ENCODE measurements around the gene LGALS3. TPM values are rescaled to one million over a fixed set of nuclear protein-coding genes. Genes with fewer than 3 reads are reported as not detected.

The LGALS3 gene
- total RNA-seq, 1 donor from 2014 or later = 1.2 TPM

DNA sequence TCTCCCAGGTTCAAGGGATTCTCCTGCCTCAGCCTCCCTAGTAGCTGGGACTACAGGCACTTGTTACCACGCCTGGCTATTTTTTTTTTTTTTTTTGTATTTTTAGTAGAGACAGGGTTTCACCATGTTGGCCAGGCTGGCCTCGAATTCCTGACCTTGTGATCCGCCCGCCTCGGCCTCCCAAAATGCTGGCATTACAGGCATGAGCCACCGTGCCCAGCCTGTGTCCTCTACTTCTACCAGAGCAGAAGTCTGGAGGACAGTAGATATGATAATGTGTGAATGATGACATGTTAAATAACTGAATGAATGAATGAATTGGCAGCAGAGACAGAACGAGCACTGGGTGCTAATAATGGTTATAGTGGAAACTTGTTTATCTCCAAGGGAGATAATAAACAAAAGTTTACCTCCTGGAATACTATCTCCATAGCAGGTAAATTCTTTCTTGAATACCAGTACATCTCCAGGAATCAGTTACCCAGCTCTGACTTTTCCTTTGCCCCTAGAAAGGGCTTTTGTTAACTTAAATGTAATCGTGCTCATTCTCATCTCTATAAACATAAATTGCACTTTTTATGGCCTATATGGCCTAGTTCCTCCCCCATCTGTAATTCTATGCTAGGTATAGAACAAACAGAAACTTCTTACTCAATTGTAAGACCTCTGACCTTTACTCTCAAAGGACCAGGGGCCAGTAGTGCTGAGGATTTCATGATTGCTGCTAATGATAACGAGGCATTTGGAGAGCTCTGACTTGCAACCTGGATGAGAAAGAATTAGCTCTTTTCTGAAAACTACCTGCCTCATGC is 7.2 kb upstream of the LGALS3 start:
- H3K9me3 Mint-ChIP-seq = no peaks in the 10 kb centered on the region
- H3K4me1 Mint-ChIP-seq = peaks cover 14% of the 10 kb centered on the region
- H3K27me3 Mint-ChIP-seq (ENCODE audit: low read depth) = peaks cover 16% of the 10 kb centered on the region
- TF ChIP-seq, protein P1, sequence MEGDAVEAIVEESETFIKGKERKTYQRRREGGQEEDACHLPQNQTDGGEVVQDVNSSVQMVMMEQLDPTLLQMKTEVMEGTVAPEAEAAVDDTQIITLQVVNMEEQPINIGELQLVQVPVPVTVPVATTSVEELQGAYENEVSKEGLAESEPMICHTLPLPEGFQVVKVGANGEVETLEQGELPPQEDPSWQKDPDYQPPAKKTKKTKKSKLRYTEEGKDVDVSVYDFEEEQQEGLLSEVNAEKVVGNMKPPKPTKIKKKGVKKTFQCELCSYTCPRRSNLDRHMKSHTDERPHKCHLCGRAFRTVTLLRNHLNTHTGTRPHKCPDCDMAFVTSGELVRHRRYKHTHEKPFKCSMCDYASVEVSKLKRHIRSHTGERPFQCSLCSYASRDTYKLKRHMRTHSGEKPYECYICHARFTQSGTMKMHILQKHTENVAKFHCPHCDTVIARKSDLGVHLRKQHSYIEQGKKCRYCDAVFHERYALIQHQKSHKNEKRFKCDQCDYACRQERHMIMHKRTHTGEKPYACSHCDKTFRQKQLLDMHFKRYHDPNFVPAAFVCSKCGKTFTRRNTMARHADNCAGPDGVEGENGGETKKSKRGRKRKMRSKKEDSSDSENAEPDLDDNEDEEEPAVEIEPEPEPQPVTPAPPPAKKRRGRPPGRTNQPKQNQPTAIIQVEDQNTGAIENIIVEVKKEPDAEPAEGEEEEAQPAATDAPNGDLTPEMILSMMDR (conservative IDR thresholded peaks at IDR 0.05) = no peak
- no peak overlapping the region for H3K27ac Mint-ChIP-seq (ENCODE audit: unreplicated experiment)
- no peak overlapping the region for H3K4me3 Mint-ChIP-seq
- DNase-seq (ENCODE audit: low read depth, low spot score) = no peak
- no peaks in the 10 kb centered on the region for H3K36me3 Mint-ChIP-seq (ENCODE audit: low read depth)

DNA sequence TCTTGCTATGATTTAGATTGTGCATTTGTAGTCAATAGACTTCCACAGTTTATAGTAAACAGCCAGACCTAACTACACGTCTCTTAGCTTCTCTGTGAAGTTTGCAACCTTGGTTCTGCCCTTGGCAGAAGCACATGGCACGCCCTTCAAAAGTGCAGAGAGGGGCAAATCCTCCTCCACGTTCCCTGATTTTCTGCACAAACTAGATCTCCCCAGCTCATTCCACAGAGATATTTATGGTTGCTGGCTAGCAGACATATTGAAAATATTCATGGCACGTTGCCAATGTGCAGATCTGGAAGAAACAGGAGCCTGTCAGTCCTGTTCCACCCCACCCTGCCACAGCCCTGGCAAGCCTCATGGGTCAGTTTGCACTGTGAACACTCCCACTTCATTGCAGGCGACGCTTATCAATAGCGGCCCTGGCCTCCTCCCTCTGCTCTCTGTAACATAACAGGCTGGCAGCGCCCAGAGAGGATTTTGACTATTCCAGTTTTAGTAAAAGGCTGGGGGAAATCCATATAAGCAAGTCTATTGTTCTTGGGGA is 6.5 kb upstream of the LGALS3 start:
- Mint-ChIP-seq H3K27me3 (ENCODE audit: low read depth) (peaks cover 23% of the 10 kb centered on the region), H3K9me3 (no peaks in the 10 kb centered on the region), H3K36me3 (ENCODE audit: low read depth) (no peaks in the 10 kb centered on the region), H3K27ac (ENCODE audit: unreplicated experiment) (no peak overlapping the region), H3K4me1 (peaks cover 14% of the 10 kb centered on the region), H3K4me3 (no peak overlapping the region)
- DNase-seq (ENCODE audit: low read depth, low spot score) = no peak
- TF ChIP-seq, protein P1 (conservative IDR thresholded peaks at IDR 0.05) = no peak

DNA sequence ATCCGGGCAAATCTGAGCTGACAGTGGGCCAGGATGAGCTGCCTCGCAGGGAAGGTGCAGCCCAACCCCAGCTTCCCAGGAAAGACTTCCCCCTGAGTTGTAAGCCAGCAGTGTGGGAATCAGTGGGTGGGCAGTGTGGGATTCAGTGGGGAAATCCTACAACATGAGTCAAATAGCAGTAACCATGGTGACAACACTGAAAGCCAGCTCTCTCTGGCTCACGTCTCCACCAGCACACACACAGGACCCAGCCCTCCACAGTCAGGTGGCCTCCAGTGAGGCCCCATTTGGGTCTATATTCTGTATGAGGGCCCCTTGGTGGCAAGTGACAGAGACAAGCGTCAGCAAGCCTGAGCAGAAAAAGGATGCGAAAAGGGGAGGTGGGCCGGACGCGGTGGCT is 6.0 kb upstream of the LGALS3 start:
- peaks cover 14% of the 10 kb centered on the region for H3K4me1 Mint-ChIP-seq
- TF ChIP-seq, protein P1 (conservative IDR thresholded peaks at IDR 0.05) = no peak
- H3K9me3 Mint-ChIP-seq = no peaks in the 10 kb centered on the region
- H3K4me3 Mint-ChIP-seq = no peak overlapping the region
- no peaks in the 10 kb centered on the region for H3K36me3 Mint-ChIP-seq (ENCODE audit: low read depth)
- DNase-seq (ENCODE audit: low read depth, low spot score) = no peak
- no peak overlapping the region for H3K27ac Mint-ChIP-seq (ENCODE audit: unreplicated experiment)
- peaks cover 29% of the 10 kb centered on the region for H3K27me3 Mint-ChIP-seq (ENCODE audit: low read depth)

DNA sequence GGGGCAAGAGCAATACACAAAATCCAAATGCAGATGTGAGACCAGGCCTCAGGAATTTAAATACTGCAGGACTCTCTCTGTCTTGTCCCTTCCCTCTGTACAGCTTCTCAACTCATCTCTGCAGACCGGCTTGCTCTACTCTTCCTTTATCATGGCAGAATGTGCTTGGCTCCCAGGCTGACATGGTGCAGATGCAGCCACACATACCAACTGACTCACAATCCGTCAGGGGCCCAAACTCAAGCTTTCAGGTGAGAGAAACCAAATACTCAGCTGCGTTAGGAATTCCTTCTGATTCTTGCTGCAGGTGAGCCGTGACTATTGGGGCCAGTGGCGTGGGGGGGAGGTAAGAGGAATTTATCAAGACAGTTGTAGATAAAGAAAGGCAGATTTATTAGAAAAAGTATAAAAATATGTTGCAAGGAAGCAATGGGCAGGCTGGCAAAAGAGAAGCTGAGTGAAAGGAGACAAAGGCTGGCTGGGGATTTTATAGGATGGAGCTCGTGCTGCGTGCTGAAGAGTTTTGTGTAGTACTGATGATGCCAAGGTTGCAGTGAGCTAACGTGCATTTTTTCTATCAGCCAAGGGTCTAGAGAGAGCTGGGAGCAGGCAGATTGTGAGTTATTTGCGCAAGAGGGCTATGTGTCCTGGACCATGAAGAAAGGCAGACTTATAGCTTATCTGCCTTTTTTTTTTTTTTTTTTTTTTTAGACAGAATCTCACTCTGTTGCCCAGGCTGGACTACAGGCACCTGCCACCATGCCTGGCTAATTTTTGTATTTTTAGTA is 5.0 kb upstream of the LGALS3 start:
- Mint-ChIP-seq H3K9me3 (no peaks in the 10 kb centered on the region), H3K4me3 (no peak overlapping the region), H3K27ac (ENCODE audit: unreplicated experiment) (no peak overlapping the region), H3K36me3 (ENCODE audit: low read depth) (no peaks in the 10 kb centered on the region), H3K4me1 (peaks cover 20% of the 10 kb centered on the region), H3K27me3 (ENCODE audit: low read depth) (peaks cover 37% of the 10 kb centered on the region)
- DNase-seq (ENCODE audit: low read depth, low spot score) = no peak
- TF ChIP-seq, protein P1 (conservative IDR thresholded peaks at IDR 0.05) = no peak

DNA sequence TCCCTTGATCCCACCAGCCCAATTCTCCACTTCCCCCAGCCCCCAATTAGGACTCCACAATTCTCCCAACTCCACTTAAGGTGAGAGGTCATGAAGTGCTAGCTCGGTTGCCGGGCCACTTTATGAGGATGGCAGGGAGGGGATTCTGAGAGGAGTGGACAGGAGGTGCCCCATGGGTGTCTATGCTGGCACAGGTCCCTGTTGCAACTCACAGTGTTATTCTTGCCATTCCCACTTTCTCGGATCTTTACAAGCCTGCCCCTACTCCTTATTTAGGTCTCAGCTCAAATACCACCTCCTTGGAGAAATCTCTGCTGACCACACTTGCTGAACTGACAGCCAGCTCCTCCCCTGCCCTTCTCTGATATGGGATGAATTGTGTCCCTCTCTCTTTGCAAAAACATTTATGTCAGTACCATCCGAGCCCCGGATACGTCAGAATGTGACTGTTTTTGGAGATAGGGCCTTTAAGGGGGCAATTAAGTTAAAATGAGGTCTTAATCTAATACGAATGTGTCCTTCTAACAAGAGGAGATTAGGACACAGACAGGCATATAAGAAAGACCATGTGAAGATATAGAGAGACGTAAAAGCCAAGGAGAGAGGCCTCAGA is 4.2 kb upstream of the LGALS3 start:
- TF ChIP-seq, protein P1 (conservative IDR thresholded peaks at IDR 0.05) = no peak
- Mint-ChIP-seq H3K27ac (ENCODE audit: unreplicated experiment) (no peak overlapping the region), H3K27me3 (ENCODE audit: low read depth) (peaks cover 42% of the 10 kb centered on the region), H3K36me3 (ENCODE audit: low read depth) (no peaks in the 10 kb centered on the region), H3K4me1 (peaks cover 20% of the 10 kb centered on the region), H3K4me3 (no peak overlapping the region), H3K9me3 (no peaks in the 10 kb centered on the region)
- DNase-seq (ENCODE audit: low read depth, low spot score) = no peak

All from neural crest cell (in vitro differentiated cells).